ENCODE data around the gene MIPOL1. TPM values are rescaled to one million over a fixed set of nuclear protein-coding genes. Genes with fewer than 3 reads are reported as not detected.

Gene MIPOL1
- total and polyA plus RNA-seq, 2 of the 13 experiments (the other 11 are each of a cell fraction or from before 2014, with no cell fraction given): 8.6 to 34.2 TPM

DNA sequence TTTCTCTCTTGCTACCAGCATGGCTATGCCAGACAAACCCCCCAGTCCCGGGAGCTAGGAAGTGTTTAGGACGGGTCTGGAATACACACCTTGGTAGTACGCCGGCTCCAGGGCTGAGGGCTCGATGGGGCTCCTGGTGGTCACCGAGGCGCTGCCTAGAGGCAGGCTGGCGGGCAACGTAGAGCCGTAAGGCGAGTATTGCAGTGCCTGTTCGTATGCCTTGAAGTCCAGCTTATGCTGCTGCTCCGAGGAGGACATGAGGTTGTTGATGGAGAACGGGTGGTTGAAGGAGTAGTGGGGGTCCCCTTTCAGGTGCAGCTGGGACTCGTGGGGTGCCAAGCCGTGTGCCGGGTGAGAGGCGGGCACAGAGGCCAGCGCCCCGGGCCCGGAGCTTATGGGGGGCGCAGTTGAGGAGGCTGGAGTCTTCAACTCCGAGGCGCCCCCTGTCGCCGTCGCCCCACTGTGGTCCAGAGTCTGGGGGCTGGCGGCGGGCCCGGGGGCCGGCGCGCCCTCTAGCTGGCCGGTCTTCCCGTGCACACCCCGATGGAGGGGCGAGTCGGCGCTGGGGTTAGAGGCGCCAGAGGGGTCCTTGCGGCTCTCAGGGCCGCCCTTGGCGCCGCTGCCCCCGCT, 393.7 kb downstream of the MIPOL1 start (continued):
- TF ChIP-seq, protein P1, sequence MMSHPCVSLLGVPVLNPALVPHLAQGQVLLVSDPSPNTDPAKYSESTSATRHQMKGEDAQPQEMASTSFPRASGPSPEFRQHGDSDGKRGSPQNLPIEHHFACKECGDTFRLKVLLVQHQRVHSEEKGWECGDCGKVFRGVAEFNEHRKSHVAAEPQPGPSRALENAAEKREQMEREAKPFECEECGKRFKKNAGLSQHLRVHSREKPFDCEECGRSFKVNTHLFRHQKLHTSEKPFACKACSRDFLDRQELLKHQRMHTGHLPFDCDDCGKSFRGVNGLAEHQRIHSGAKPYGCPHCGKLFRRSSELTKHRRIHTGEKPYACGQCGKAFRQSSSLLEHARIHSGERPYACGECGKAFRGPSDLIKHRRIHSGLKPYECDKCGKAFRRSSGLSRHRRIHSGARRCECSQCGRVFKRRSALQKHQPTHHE (CRISPR knock-in tag; IDR thresholded peaks at IDR 0.05; ENCODE audit: borderline replicate concordance): no peak
- TF ChIP-seq EED (CRISPR knock-in tag; IDR thresholded peaks at IDR 0.05) (peak; percentile 48; the same call in 1 of the 2 replicates), ERF (CRISPR knock-in tag; IDR thresholded peaks at IDR 0.05) (no peak), PPARG (CRISPR knock-in tag; conservative IDR thresholded peaks at IDR 0.05) (no peak), CCDC6 (CRISPR knock-in tag; IDR thresholded peaks at IDR 0.05) (no peak), SCMH1 (CRISPR knock-in tag; IDR thresholded peaks at IDR 0.05; ENCODE audit: borderline replicate concordance) (no peak), ZNF318 (CRISPR knock-in tag; IDR thresholded peaks at IDR 0.05) (no peak), KLF13 (CRISPR knock-in tag; IDR thresholded peaks at IDR 0.05) (0 out of 2 replicates have a peak, but pooled peaks have one; percentile 57), FOXK2 (IDR thresholded peaks at IDR 0.05) (no peak), ZNF644 (CRISPR knock-in tag; IDR thresholded peaks at IDR 0.05; ENCODE audit: low read depth) (no peak), KDM5A (IDR thresholded peaks at IDR 0.05; ENCODE audit: borderline replicate concordance, low read length) (0 out of 2 replicates have a peak, but pooled peaks have one; percentile 8), ZFP62 (CRISPR knock-in tag; IDR thresholded peaks at IDR 0.05) (no peak), ZNF605 (CRISPR knock-in tag; IDR thresholded peaks at IDR 0.05) (0 out of 2 replicates have a peak, but pooled peaks have one; percentile 12), ATF4 (CRISPR knock-in tag; IDR thresholded peaks at IDR 0.05) (no peak), HNRNPL (IDR thresholded peaks at IDR 0.05; ENCODE audit: low read depth, low read length) (peak; percentile 56; the same call in 1 of the 2 replicates), GRHL1 (CRISPR knock-in tag; conservative IDR thresholded peaks at IDR 0.05) (no peak), TSC22D2 (CRISPR knock-in tag; IDR thresholded peaks at IDR 0.05; ENCODE audit: borderline replicate concordance) (no peak)
